Suprapubic skin (tissue), 4 donors: ENCODE measurements around the gene STEAP4. TPM values are rescaled to one million over a fixed set of nuclear protein-coding genes. Genes with fewer than 3 reads are reported as not detected.

Source experiments
- DNase-seq, 2 donors: peaks; one replicate each; pipeline ENCODE4 v3.0.0-alpha.2; 2019; ENCODE audit warnings: low spot score in 2 of 2
- H3K27ac ChIP-seq: fragments of 200-600 bp; sonication (generic); one replicate; pipeline ENCODE4 v1.5.1; 2019
- H3K27me3 ChIP-seq: fragments of 200-600 bp; sonication (generic); one replicate; pipeline ENCODE4 v1.5.1; 2019
- H3K36me3 ChIP-seq: fragments of 200-600 bp; sonication (generic); one replicate; pipeline ENCODE4 v1.5.1; 2019
- H3K4me1 ChIP-seq: fragments of 200-600 bp; sonication (generic); one replicate; pipeline ENCODE4 v1.5.1; 2019
- H3K4me3 ChIP-seq: fragments of 200-600 bp; sonication (generic); one replicate; pipeline ENCODE4 v1.5.1; 2019; ENCODE audit warnings: mild to moderate bottlenecking
- H3K9me3 ChIP-seq: fragments of 200-600 bp; sonication (generic); one replicate; pipeline ENCODE4 v1.5.1; 2019
- EP300 ChIP-seq: sonication (generic); formaldehyde crosslinking; IDR thresholded peaks from one replicate; pipeline ENCODE4 v1.6.1; 2017; ENCODE audit warnings: antibody characterized with exemption
- POLR2A ChIP-seq, 2 donors: fragments of 450-650 bp; IDR thresholded peaks; one replicate each; pipeline ENCODE4 v1.6.1; 2017; ENCODE audit warnings: antibody characterized with exemption in 2 of 2, mild to moderate bottlenecking in 2 of 2, moderate library complexity in 2 of 2
- POLR2AphosphoS5 ChIP-seq, 3 donors: sonication (generic); formaldehyde crosslinking; IDR thresholded peaks; one replicate each; pipeline ENCODE4 v1.6.1; 2017; ENCODE audit warnings: antibody characterized with exemption in 3 of 3
- WGBS: methylation state at CpG from one replicate; pipeline ENCODE4 v1.1.5; 2018; 5-methylcytosine and 5-hydroxymethylcytosine counted together
- total RNA-seq, 4 donors: library from RNA; depleted of rRNA; stranded (reverse); fragments of >200 nt; gene quantifications; one replicate each; pipeline ENCODE4 v1.1.0, GENCODE V29; 2016
- TF ChIP-seq, protein P1 (sequence below), 2 donors: fragments of 200-600 bp in 1 of 2; fragments of 450-650 bp in 1 of 2; sonication (generic) in 1 of 2; IDR thresholded peaks; one replicate each; pipeline ENCODE4 v1.5.1; 2016 to 2019; ENCODE audit warnings: antibody characterized with exemption in 2 of 2, mild to moderate bottlenecking in 1 of 2, moderate library complexity in 1 of 2

Gene STEAP4
- total RNA-seq, 4 donors from 2014 or later, result 19.3 to 33.0 (median 24.2) TPM

DNA sequence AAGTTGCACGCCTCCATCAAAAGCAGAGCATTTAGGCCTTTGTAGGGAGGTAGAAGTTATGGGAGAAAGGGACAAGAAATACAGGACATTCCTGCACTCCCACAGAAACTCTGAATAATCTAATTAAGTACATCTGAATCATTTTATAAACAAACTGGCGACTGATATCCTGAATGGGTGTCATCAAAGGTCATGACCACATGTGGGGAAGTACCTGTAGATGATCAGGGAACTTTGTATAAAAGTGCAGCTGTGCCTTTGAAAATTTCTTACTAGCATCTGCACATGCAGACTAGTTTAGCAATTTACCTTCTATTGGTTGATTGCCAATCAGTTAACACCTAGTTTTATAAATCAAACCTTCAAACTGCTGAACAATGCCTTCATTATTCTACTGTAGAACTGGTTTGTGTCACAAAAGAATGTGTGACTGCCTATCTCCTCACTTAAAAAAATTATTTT is 17.1 kb downstream of the STEAP4 start:
- Histone ChIP-seq H3K27me3 (no peaks in the 10 kb centered on the region), H3K27ac (no peak overlapping the region), H3K4me3 (no peak overlapping the region), H3K4me1 (peaks cover 18% of the 10 kb centered on the region), H3K9me3 (no peaks in the 10 kb centered on the region), H3K36me3 (no peaks in the 10 kb centered on the region)
- TF ChIP-seq EP300 (no peak), POLR2A (IDR thresholded peaks at IDR 0.05) (no peak), POLR2AphosphoS5 (IDR thresholded peaks at IDR 0.05) (no peak)
- TF ChIP-seq, protein P1, sequence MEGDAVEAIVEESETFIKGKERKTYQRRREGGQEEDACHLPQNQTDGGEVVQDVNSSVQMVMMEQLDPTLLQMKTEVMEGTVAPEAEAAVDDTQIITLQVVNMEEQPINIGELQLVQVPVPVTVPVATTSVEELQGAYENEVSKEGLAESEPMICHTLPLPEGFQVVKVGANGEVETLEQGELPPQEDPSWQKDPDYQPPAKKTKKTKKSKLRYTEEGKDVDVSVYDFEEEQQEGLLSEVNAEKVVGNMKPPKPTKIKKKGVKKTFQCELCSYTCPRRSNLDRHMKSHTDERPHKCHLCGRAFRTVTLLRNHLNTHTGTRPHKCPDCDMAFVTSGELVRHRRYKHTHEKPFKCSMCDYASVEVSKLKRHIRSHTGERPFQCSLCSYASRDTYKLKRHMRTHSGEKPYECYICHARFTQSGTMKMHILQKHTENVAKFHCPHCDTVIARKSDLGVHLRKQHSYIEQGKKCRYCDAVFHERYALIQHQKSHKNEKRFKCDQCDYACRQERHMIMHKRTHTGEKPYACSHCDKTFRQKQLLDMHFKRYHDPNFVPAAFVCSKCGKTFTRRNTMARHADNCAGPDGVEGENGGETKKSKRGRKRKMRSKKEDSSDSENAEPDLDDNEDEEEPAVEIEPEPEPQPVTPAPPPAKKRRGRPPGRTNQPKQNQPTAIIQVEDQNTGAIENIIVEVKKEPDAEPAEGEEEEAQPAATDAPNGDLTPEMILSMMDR (IDR thresholded peaks at IDR 0.05), result no peak
- DNase-seq, result no peak
- WGBS, result 43% methylated on average over 2 of the region's 2 CpGs

DNA sequence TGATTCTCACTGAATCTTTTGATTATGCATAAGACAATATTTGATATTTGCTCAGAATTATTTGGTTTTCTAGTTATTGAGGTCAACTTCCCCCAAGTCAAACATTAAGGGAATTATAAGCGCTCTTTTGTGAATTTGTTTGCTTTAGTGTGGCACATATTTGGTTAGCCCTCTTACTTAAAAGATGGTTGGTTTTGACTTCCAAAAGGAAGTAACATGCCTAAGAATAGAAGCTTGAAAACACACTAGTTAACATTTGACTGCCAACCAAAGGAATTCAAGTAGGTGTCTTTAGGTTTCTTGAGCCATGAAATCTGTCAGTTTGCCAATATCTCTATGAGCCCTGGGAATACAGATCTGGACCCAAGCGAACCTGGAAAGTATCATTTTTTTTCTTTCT is 24.9 kb downstream of the STEAP4 start:
- no peaks in the 10 kb centered on the region for H3K9me3 ChIP-seq
- H3K27me3 ChIP-seq, result no peaks in the 10 kb centered on the region
- DNase-seq, result no peak
- 79% methylated on average over 2 of the region's 2 CpGs for WGBS
- no peaks in the 10 kb centered on the region for H3K36me3 ChIP-seq
- no peak overlapping the region for H3K4me3 ChIP-seq
- no peak for TF ChIP-seq EP300
- TF ChIP-seq, protein P1 (IDR thresholded peaks at IDR 0.05), result no peak
- TF ChIP-seq POLR2A (IDR thresholded peaks at IDR 0.05), result no peak
- TF ChIP-seq POLR2AphosphoS5 (IDR thresholded peaks at IDR 0.05), result no peak
- no peak overlapping the region for H3K27ac ChIP-seq
- H3K4me1 ChIP-seq, result peaks cover 9% of the 10 kb centered on the region

DNA sequence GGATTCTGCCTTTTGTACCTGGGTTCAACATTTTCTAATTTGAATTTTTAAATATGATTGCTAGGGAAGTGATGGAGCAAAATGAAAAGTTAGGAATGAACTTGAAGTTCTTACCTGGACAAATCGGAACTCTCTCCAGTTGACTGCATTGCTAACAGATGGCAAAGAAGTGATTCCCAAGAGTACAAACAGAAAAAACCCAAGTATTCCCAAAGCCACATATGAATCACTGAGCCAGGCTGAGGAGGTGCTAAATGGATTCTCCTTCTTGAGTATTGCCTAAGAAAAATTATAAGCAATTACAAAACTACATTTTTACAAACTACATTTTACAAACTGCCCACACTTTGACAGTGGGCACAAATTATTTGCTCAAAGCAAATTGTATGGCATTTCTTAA is 25.9 kb downstream of the STEAP4 start:
- H3K27ac ChIP-seq, result no peak overlapping the region
- H3K4me3 ChIP-seq, result no peak overlapping the region
- WGBS, result 86% methylated on average over 1 of the region's 1 CpG
- DNase-seq, result no peak
- H3K9me3 ChIP-seq, result no peaks in the 10 kb centered on the region
- H3K36me3 ChIP-seq, result no peaks in the 10 kb centered on the region
- H3K27me3 ChIP-seq, result no peaks in the 10 kb centered on the region
- H3K4me1 ChIP-seq, result peaks cover 9% of the 10 kb centered on the region
- TF ChIP-seq, protein P1 (IDR thresholded peaks at IDR 0.05), result no peak
- no peak for TF ChIP-seq POLR2AphosphoS5 (IDR thresholded peaks at IDR 0.05)
- no peak for TF ChIP-seq POLR2A (IDR thresholded peaks at IDR 0.05)
- no peak for TF ChIP-seq EP300

DNA sequence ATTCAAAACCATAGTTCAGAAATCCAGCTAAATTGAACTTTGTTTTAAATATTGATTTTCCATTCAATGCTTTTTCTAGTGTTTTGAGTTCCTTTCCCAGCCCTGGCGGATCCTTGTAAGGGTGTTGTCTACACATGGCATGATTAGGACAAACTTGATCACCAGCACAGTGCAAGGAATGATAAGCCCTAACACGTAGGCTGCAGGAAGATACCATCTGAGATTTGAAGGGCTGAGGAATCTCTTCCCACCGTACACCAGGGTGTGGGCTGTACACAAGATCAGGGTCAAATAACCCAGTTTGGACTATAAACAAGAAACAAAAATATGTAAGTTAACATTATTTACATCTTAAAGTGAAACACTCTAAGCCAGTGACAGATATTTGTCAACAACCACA is 27.4 kb downstream of the STEAP4 start:
- Histone ChIP-seq H3K36me3 (no peaks in the 10 kb centered on the region), H3K4me1 (peaks cover 9% of the 10 kb centered on the region), H3K9me3 (no peaks in the 10 kb centered on the region), H3K27me3 (no peaks in the 10 kb centered on the region), H3K27ac (no peak overlapping the region), H3K4me3 (no peak overlapping the region)
- 45% methylated on average over 3 of the region's 3 CpGs for WGBS
- no peak for DNase-seq
- TF ChIP-seq, protein P1 (IDR thresholded peaks at IDR 0.05), result no peak
- no peak for TF ChIP-seq POLR2A (IDR thresholded peaks at IDR 0.05)
- TF ChIP-seq EP300, result no peak
- TF ChIP-seq POLR2AphosphoS5 (IDR thresholded peaks at IDR 0.05), result no peak

DNA sequence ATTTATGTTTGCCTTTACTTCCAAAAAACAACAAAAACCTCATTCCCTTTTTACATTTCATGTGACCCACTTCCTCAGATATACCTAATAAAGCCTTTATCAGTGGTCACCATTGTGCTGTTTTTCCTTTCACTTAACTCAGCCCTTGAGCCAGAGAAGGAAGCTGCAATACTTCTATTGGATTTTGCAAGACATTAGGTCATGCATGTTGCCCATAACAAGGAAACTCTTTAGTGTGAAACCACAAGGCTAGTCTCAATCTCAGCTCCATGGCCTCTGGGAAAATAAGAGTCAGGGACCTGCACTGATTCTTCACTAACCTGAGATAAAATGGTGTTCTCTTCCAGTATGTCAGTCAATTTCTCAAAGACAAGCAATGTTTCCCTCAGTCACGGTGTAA is 27.8 kb downstream of the STEAP4 start:
- Histone ChIP-seq H3K27ac (no peak overlapping the region), H3K36me3 (no peaks in the 10 kb centered on the region), H3K4me3 (no peak overlapping the region), H3K9me3 (no peaks in the 10 kb centered on the region), H3K27me3 (no peaks in the 10 kb centered on the region), H3K4me1 (peaks cover 9% of the 10 kb centered on the region)
- TF ChIP-seq POLR2AphosphoS5 (IDR thresholded peaks at IDR 0.05) (peak in 1 of 3 donors; percentile 28), POLR2A (IDR thresholded peaks at IDR 0.05) (no peak), EP300 (no peak)
- TF ChIP-seq, protein P1 (IDR thresholded peaks at IDR 0.05), result no peak
- WGBS, result 75% methylated on average over 1 of the region's 1 CpG
- no peak for DNase-seq
